ENCODE data around the gene UNC5B. TPM values are rescaled to one million over a fixed set of nuclear protein-coding genes. Genes with fewer than 3 reads are reported as not detected.
"Not testable (repeated sequence)": the region's sequence is repeated elsewhere in the genome, so short reads cannot be mapped to it uniquely, and the experiment has no call there.

UNC5B gene
- total RNA-seq, 1 donor from 2014 or later, result not detected

DNA sequence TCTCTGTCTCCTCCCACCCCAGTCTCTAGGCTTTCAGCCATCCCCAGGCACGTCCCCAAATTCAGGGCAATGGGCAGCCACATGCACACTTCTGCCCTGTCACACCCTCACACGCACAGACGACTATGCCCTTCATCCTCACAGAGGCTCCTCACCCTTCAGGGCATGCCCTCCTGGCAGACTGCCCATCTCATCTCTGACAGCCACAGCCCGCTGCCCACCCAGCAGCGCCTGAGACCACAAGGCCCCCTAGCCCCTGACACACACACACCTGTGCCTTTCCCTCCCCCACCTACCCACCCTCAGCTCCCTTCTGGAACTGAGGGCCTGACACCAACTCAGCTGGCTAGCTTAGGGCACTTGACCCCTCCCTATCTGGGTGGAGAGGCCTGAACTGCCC, 83.7 kb downstream of the UNC5B start:
- POLR2A ChIA-PET, result no interaction called here
- peaks cover 4% of the 10 kb centered on the region for H3K4me1 Mint-ChIP-seq
- intact Hi-C loops (cut with micrococcal nuclease), result no loop called here
- DNase-seq (no peak), ATAC-seq (ENCODE audit: low read depth) (no peak)
- H3K9me3 Mint-ChIP-seq, result no peaks in the 10 kb centered on the region
- CTCF ChIA-PET, result no interaction called here
- H3K4me3 Mint-ChIP-seq, result no peak overlapping the region
- H3K36me3 Mint-ChIP-seq (ENCODE audit: low read depth), result no peaks in the 10 kb centered on the region
- no peak overlapping the region for H3K27ac Mint-ChIP-seq
- peaks cover 9% of the 10 kb centered on the region for H3K27me3 Mint-ChIP-seq
- no peak for TF ChIP-seq CTCF (IDR thresholded peaks at IDR 0.05)

DNA sequence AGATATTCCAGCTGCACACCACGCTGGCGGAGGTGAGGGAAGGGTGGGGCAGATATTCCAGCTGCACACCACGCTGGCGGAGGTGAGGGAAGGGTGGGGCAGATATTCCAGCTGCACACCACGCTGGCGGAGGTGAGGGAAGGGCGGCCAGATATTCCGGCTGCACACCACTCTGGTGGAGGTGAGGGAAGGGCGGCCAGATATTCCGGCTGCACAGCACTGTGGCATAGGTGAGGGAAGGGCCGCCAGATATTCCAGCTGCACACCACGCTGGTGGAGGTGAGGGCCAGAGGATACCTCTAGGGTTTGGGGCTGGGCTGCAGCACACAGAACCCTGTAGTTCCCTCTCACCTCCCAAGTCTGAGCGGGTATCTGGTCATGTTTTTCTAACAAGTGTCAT, 84.4 kb downstream of the UNC5B start:
- ATAC-seq (ENCODE audit: low read depth); H3K27me3 Mint-ChIP-seq; H3K36me3 Mint-ChIP-seq (ENCODE audit: low read depth); H3K4me3 Mint-ChIP-seq; H3K4me1 Mint-ChIP-seq; DNase-seq; CTCF ChIA-PET; H3K9me3 Mint-ChIP-seq; intact Hi-C loops (cut with micrococcal nuclease); H3K27ac Mint-ChIP-seq; POLR2A ChIA-PET: not testable (repeated sequence)

GRCh38 chr10:71297343-71297742, 85.0 kb downstream of the UNC5B start:
- H3K4me3 Mint-ChIP-seq, result no peak overlapping the region
- ATAC-seq (ENCODE audit: low read depth) (no peak), DNase-seq (no peak)
- no peak overlapping the region for H3K27ac Mint-ChIP-seq
- H3K4me1 Mint-ChIP-seq, result peaks cover 4% of the 10 kb centered on the region
- no peak for TF ChIP-seq CTCF (IDR thresholded peaks at IDR 0.05)
- H3K36me3 Mint-ChIP-seq (ENCODE audit: low read depth), result no peaks in the 10 kb centered on the region
- intact Hi-C loops (cut with micrococcal nuclease), result no loop called here
- no peaks in the 10 kb centered on the region for H3K9me3 Mint-ChIP-seq
- ChIA-PET POLR2A (no interaction called here), CTCF (no interaction called here)
- peaks cover 12% of the 10 kb centered on the region for H3K27me3 Mint-ChIP-seq

DNA sequence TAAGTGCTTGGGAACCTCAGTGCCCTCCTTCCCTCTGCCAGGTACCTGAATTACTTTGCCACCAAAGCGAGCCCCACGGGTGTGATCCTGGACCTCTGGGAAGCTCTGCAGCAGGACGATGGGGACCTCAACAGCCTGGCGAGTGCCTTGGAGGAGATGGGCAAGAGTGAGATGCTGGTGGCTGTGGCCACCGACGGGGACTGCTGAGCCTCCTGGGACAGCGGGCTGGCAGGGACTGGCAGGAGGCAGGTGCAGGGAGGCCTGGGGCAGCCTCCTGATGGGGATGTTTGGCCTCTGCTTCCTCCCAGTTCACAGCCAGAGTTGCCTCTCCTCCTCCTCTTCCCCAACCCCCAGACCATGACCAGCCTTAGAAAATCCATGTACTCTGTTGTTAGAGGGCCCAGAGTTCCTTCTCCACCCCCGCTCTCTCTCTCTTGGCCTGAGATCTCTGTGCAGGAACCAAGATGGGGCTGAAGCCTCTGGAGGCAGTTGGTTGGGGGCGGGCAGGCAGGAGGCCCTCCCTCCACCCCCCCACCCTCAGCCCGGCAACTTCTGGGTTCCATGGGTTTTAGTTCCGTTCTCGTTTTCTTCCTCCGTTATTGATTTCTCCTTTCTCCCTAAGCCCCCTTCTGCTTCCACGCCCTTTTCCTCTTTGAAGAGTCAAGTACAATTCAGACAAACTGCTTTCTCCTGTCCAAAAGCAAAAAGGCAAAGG, 86.9 kb downstream of the UNC5B start:
- DNase-seq (no peak), ATAC-seq (ENCODE audit: low read depth) (no peak)

GRCh38 chr10:71300555-71301370, 88.4 kb downstream of the UNC5B start:
- no peak overlapping the region for H3K4me3 Mint-ChIP-seq
- H3K4me1 Mint-ChIP-seq, result peaks cover 4% of the 10 kb centered on the region
- TF ChIP-seq CTCF (IDR thresholded peaks at IDR 0.05), result no peak
- H3K9me3 Mint-ChIP-seq, result no peaks in the 10 kb centered on the region
- POLR2A ChIA-PET, result no interaction called here
- ATAC-seq (ENCODE audit: low read depth) (no peak), DNase-seq (no peak)
- intact Hi-C loops (cut with micrococcal nuclease), result no loop called here
- no peak overlapping the region for H3K27ac Mint-ChIP-seq
- peaks cover 8% of the 10 kb centered on the region for H3K27me3 Mint-ChIP-seq
- CTCF ChIA-PET, result no interaction called here
- no peaks in the 10 kb centered on the region for H3K36me3 Mint-ChIP-seq (ENCODE audit: low read depth)

More for the DNA sequence above, 86.9 kb downstream of the UNC5B start:
- POLR2A ChIA-PET, result no interaction called here
- peaks cover 4% of the 10 kb centered on the region for H3K4me1 Mint-ChIP-seq
- H3K36me3 Mint-ChIP-seq (ENCODE audit: low read depth), result no peaks in the 10 kb centered on the region
- no peak overlapping the region for H3K4me3 Mint-ChIP-seq
- CTCF ChIA-PET, result no interaction called here
- H3K27ac Mint-ChIP-seq, result no peak overlapping the region
- peaks cover 12% of the 10 kb centered on the region for H3K27me3 Mint-ChIP-seq
- no peaks in the 10 kb centered on the region for H3K9me3 Mint-ChIP-seq
- intact Hi-C loops (cut with micrococcal nuclease), result no loop called here
- no peak for TF ChIP-seq CTCF (IDR thresholded peaks at IDR 0.05)

Measured in activated B cell treated with CpG ODN at 0.5 μM for 24 hours (primary cell).